ENCODE measurements around the gene BMS1. TPM values are rescaled to one million over a fixed set of nuclear protein-coding genes. Genes with fewer than 3 reads are reported as not detected.

The BMS1 gene
- total and polyA plus RNA-seq, 2 of the 4 experiments (the other 2 are of a cell fraction), result 7.5 to 22.9 TPM

GRCh38 chr10:42871823-42872222 lies 89.2 kb downstream of the BMS1 start:
- H3K27me3 ChIP-seq (ENCODE audit: control insufficient read depth, insufficient read depth, low read length), result peaks cover 5% of the 10 kb centered on the region; the same call in 1 of the 2 replicates
- dilution Hi-C loops (cut with HindIII; ENCODE audit: low sequenced_read_pairs, unreplicated experiment) (no loop called here), intact Hi-C loops (cut with micrococcal nuclease) (no loop called here), in situ Hi-C loops (cut with MboI; ENCODE audit: low sequenced_read_pairs) (loop anchor here (10.0 kb wide), 1 partner anchor 233 kb away; no protein-coding TSS in a partner anchor)
- no peaks in the 10 kb centered on the region for H3K4me1 ChIP-seq (ENCODE audit: control insufficient read depth, insufficient read depth, low read length)
- no peak overlapping the region for H3K9ac ChIP-seq (ENCODE audit: low read depth, low read length)
- no peak for TF ChIP-seq MAFK (IDR thresholded peaks at IDR 0.05; ENCODE audit: low read depth, low read length)
- TF ChIP-seq CTCF (conservative IDR thresholded peaks at IDR 0.05; ENCODE audit: low read depth, low read length), result no peak
- no peak for TF ChIP-seq MXI1 (IDR thresholded peaks at IDR 0.05; ENCODE audit: borderline replicate concordance, low read depth, low read length)
- no peak for TF ChIP-seq POLR2A (IDR thresholded peaks at IDR 0.05; ENCODE audit: low read depth, low read length)
- TF ChIP-seq SMC3 (IDR thresholded peaks at IDR 0.05; ENCODE audit: low read depth, low read length), result no peak
- TF ChIP-seq ELK1 (IDR thresholded peaks at IDR 0.05; ENCODE audit: borderline replicate concordance, low read depth, low read length), result no peak
- TF ChIP-seq BHLHE40 (IDR thresholded peaks at IDR 0.05; ENCODE audit: low read depth, low read length), result no peak
- no peak for TF ChIP-seq FOS (IDR thresholded peaks at IDR 0.05; ENCODE audit: low read depth, low read length)
- TF ChIP-seq RAD21 (IDR thresholded peaks at IDR 0.05; ENCODE audit: low read length), result no peak
- TF ChIP-seq USF2 (IDR thresholded peaks at IDR 0.05; ENCODE audit: low read depth, low read length), result no peak
- TF ChIP-seq NFE2L2 (IDR thresholded peaks at IDR 0.05; ENCODE audit: low read depth, low read length), result no peak
- no peak for TF ChIP-seq RCOR1 (IDR thresholded peaks at IDR 0.05; ENCODE audit: insufficient replicate concordance, low read length)
- TF ChIP-seq RFX5 (IDR thresholded peaks at IDR 0.05; ENCODE audit: low read depth, low read length), result no peak
- TF ChIP-seq CHD1 (IDR thresholded peaks at IDR 0.05; ENCODE audit: low read depth, low read length), result no peak
- no peak for TF ChIP-seq CEBPB (IDR thresholded peaks at IDR 0.05; ENCODE audit: low read depth, low read length)
- TF ChIP-seq MAZ (IDR thresholded peaks at IDR 0.05; ENCODE audit: borderline replicate concordance, low read depth, low read length), result no peak
- no peak overlapping the region for H3K14ac ChIP-seq (replicated peaks; ENCODE audit: low read depth, low read length)
- WGBS, 2 experiments (ENCODE audit: extremely low coverage in 2 of 2, insufficient read length in 1 of 2), result 52% methylated on average over 3 of the region's 6 CpGs; no CpG with 5 or more reads in 1 of the 2 experiments
- no peaks in the 10 kb centered on the region for H3K79me1 ChIP-seq (ENCODE audit: low read depth in 1 of 2, low read length in 2 of 2)
- no peaks in the 10 kb centered on the region for H3K9me3 ChIP-seq (ENCODE audit: control insufficient read depth, insufficient read depth, low read length)
- H3K56ac ChIP-seq (ENCODE audit: extremely low read depth, insufficient read depth, low read length), result no peak overlapping the region
- no peak overlapping the region for H3K23ac ChIP-seq (ENCODE audit: low read depth, low read length)
- no peak overlapping the region for H4K8ac ChIP-seq (ENCODE audit: low read depth in 2 of 2, low read length in 2 of 2)
- H4K5ac ChIP-seq (ENCODE audit: low read depth, low read length), result no peak overlapping the region
- H2BK20ac ChIP-seq (ENCODE audit: low read depth, low read length), result no peak overlapping the region
- H3K4ac ChIP-seq (ENCODE audit: low read depth, low read length), result no peak overlapping the region
- ChIA-PET CTCF (no interaction called here), POLR2A (ENCODE audit: unreplicated experiment) (no interaction called here)
- no peak overlapping the region for H2AK5ac ChIP-seq (ENCODE audit: low read depth, low read length)
- no peaks in the 10 kb centered on the region for H3K9me1 ChIP-seq (ENCODE audit: insufficient read depth, low read length)
- no peak overlapping the region for H2BK120ac ChIP-seq (ENCODE audit: low read depth, low read length)
- DNase-seq, result no peak
- H3K18ac ChIP-seq (ENCODE audit: low read depth, low read length), result no peak overlapping the region
- H3K4me2 ChIP-seq (ENCODE audit: low read depth, low read length), result no peak overlapping the region
- H2BK5ac ChIP-seq (ENCODE audit: low read depth, low read length, poor library complexity, severe bottlenecking), result no peak overlapping the region
- H3K4me3 ChIP-seq (ENCODE audit: insufficient read depth, low read depth, low read length), result no peak overlapping the region
- no peaks in the 10 kb centered on the region for H4K20me1 ChIP-seq (ENCODE audit: insufficient read depth, low read length)
- no peak overlapping the region for H4K91ac ChIP-seq (ENCODE audit: insufficient read depth, low read depth, low read length)
- ATAC-seq (ENCODE audit: low read depth), result no peak
- H3K27ac ChIP-seq (ENCODE audit: insufficient read depth, low read length), result no peak overlapping the region
- BruUV-seq (replicated peaks), result no TSS peak
- no peak overlapping the region for H2AK9ac ChIP-seq (replicated peaks; ENCODE audit: low read depth, low read length, poor library complexity)
- H3K36me3 ChIP-seq (ENCODE audit: control insufficient read depth, insufficient read depth, low read length), result no peaks in the 10 kb centered on the region
- no peak overlapping the region for H2BK15ac ChIP-seq (ENCODE audit: low read depth, low read length)
- no peak overlapping the region for H2AFZ ChIP-seq (replicated peaks; ENCODE audit: low read length, poor library complexity)

Measured in IMR-90 (cell line).